ENCODE results near the gene CTNNA3. TPM values are rescaled to one million over a fixed set of nuclear protein-coding genes. Genes with fewer than 3 reads are reported as not detected.

The CTNNA3 gene
- total RNA-seq, 4 donors from 2014 or later = 0.04 to 0.19 (median 0.11) TPM

GRCh38 chr10:66843396-66843795 is 852.6 kb downstream of the CTNNA3 start:
- intact Hi-C loops (cut with DNase I; ENCODE audit: low total_unique reads) = no loop called here
- no peak for TF ChIP-seq POLR2A (IDR thresholded peaks at IDR 0.05)
- TF ChIP-seq, protein P1, sequence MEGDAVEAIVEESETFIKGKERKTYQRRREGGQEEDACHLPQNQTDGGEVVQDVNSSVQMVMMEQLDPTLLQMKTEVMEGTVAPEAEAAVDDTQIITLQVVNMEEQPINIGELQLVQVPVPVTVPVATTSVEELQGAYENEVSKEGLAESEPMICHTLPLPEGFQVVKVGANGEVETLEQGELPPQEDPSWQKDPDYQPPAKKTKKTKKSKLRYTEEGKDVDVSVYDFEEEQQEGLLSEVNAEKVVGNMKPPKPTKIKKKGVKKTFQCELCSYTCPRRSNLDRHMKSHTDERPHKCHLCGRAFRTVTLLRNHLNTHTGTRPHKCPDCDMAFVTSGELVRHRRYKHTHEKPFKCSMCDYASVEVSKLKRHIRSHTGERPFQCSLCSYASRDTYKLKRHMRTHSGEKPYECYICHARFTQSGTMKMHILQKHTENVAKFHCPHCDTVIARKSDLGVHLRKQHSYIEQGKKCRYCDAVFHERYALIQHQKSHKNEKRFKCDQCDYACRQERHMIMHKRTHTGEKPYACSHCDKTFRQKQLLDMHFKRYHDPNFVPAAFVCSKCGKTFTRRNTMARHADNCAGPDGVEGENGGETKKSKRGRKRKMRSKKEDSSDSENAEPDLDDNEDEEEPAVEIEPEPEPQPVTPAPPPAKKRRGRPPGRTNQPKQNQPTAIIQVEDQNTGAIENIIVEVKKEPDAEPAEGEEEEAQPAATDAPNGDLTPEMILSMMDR (IDR thresholded peaks at IDR 0.05) = no peak
- no peak for DNase-seq (ENCODE audit: low spot score in 2 of 2)
- H3K4me3 ChIP-seq (ENCODE audit: low read depth, poor library complexity, severe bottlenecking) = no peak overlapping the region
- 72 to 74% methylated on average over 1 of the region's 1 CpG for WGBS, 2 donors

GRCh38 chr10:66842867-66843266 is 853.1 kb downstream of the CTNNA3 start:
- WGBS, 2 donors = 82 to 94% methylated on average over 4 of the region's 4 CpGs
- TF ChIP-seq, protein P1 (IDR thresholded peaks at IDR 0.05) = no peak
- TF ChIP-seq POLR2A (IDR thresholded peaks at IDR 0.05) = no peak
- DNase-seq (ENCODE audit: low spot score in 2 of 2) = no peak
- no peak overlapping the region for H3K4me3 ChIP-seq (ENCODE audit: low read depth, poor library complexity, severe bottlenecking)
- intact Hi-C loops (cut with DNase I; ENCODE audit: low total_unique reads) = no loop called here

- 75 to 86% methylated on average over 2 of the region's 2 CpGs for WGBS, 2 donors
- intact Hi-C loops (cut with DNase I; ENCODE audit: low total_unique reads) = no loop called here
- DNase-seq (ENCODE audit: low spot score in 2 of 2) = no peak
Observed at GRCh38 chr10:66842371-66842770, 853.6 kb downstream of the CTNNA3 start.

DNA sequence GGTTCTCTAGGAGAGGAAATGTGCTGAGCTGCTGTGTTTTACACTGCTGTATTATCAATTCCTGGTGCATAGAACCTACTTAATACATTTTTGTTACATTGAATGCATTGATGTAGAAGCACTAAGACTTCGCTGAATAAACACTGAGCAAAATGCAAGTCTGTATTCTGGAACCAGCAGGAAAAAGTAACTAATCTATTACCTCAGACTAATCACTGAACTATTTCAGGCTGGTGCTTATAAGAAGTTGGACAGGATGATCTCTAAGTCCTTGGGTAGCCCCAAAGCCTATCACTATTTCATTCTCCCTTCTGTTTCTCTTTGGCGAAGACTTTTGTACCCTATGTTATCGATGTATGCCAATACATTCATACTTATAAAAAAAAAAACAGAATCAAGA is 857.3 kb downstream of the CTNNA3 start:
- intact Hi-C loops (cut with DNase I; ENCODE audit: low total_unique reads) = no loop called here
- TF ChIP-seq, protein P1 (IDR thresholded peaks at IDR 0.05) = no peak
- no peak for TF ChIP-seq POLR2A (IDR thresholded peaks at IDR 0.05)
- DNase-seq (ENCODE audit: low spot score in 2 of 2) = no peak
- H3K4me3 ChIP-seq (ENCODE audit: low read depth, poor library complexity, severe bottlenecking) = no peak overlapping the region
- WGBS, 2 donors = 94 to 95% methylated on average over 3 of the region's 3 CpGs

More at GRCh38 chr10:66842371-66842770, 853.6 kb downstream of the CTNNA3 start:
- TF ChIP-seq POLR2A (IDR thresholded peaks at IDR 0.05) = no peak
- TF ChIP-seq, protein P1 (IDR thresholded peaks at IDR 0.05) = no peak
- H3K4me3 ChIP-seq (ENCODE audit: low read depth, poor library complexity, severe bottlenecking) = no peak overlapping the region

- TF ChIP-seq, protein P1 (IDR thresholded peaks at IDR 0.05) = no peak
- TF ChIP-seq POLR2A (IDR thresholded peaks at IDR 0.05) = no peak
- intact Hi-C loops (cut with DNase I; ENCODE audit: low total_unique reads) = no loop called here
- 69 to 82% methylated on average over 1 of the region's 1 CpG for WGBS, 2 donors
- no peak overlapping the region for H3K4me3 ChIP-seq (ENCODE audit: low read depth, poor library complexity, severe bottlenecking)
- no peak for DNase-seq (ENCODE audit: low spot score in 2 of 2)
Observed at GRCh38 chr10:66837990-66838389, 858.0 kb downstream of the CTNNA3 start.

DNA sequence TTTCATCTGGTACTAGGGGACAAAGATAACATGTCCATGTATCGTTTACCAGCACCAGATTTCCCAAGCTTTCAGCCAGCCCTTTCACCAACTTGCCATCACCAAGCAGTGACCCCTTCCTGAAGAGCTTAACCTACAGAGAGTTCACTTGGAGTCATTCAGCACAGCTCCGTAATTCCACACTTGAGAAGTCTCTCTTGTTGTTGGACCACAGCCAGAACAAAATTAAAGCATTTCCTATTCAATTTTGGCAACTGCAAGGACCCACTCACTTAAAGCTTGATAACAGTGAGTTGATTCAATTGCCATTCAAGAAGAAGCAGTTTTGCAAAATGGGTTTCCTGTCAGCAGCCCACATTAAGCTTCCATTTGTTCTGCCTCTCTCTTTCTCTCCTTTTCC is 858.7 kb downstream of the CTNNA3 start:
- no peak for TF ChIP-seq POLR2A (IDR thresholded peaks at IDR 0.05)
- TF ChIP-seq, protein P1 (IDR thresholded peaks at IDR 0.05) = no peak
- no peak overlapping the region for H3K4me3 ChIP-seq (ENCODE audit: low read depth, poor library complexity, severe bottlenecking)
- WGBS, 2 donors = 40 to 54% methylated on average over 2 of the region's 2 CpGs
- no peak for DNase-seq (ENCODE audit: low spot score in 2 of 2)
- intact Hi-C loops (cut with DNase I; ENCODE audit: low total_unique reads) = no loop called here

Measured in lower leg skin (tissue), 4 donors.